HepG2 (cell line): ENCODE results near the gene MT1F. TPM values are rescaled to one million over a fixed set of nuclear protein-coding genes. Genes with fewer than 3 reads are reported as not detected.

ENCODE experiments used
- BCL3 ChIP-seq: sonication (generic); formaldehyde crosslinking; IDR thresholded peaks from 2 replicates; pipeline ENCODE4 v1.5.1; 2020; ENCODE audit warnings: mild to moderate bottlenecking, missing genetic modification reagents, moderate library complexity
- CAMTA2 ChIP-seq: sonication (generic); formaldehyde crosslinking; IDR thresholded peaks from 2 replicates; pipeline ENCODE4 v1.4.0; 2020; ENCODE audit warnings: mild to moderate bottlenecking, missing genetic modification reagents, borderline replicate concordance
- CC2D1A ChIP-seq: sonication (generic); formaldehyde crosslinking; IDR thresholded peaks from 2 replicates; pipeline ENCODE4 v1.8.1; 2023; ENCODE audit warnings: mild to moderate bottlenecking, missing genetic modification reagents
- CTCF ChIP-seq: sonication (generic); formaldehyde crosslinking; IDR thresholded peaks from 2 replicates; pipeline ENCODE4 v1.5.0; 2020; ENCODE audit warnings: mild to moderate bottlenecking, missing genetic modification reagents, moderate library complexity
- KDM2A ChIP-seq: sonication (generic); formaldehyde crosslinking; IDR thresholded peaks from 2 replicates; pipeline ENCODE4 v1.4.0; 2020; ENCODE audit warnings: low read depth, missing genetic modification reagents, borderline replicate concordance
- PAXIP1 ChIP-seq: sonication (generic); formaldehyde crosslinking; conservative IDR thresholded peaks from 2 replicates; pipeline ENCODE4 v1.4.0; 2020; ENCODE audit warnings: mild to moderate bottlenecking, missing genetic modification reagents, moderate library complexity
- PITX1 ChIP-seq: sonication (generic); formaldehyde crosslinking; IDR thresholded peaks from 2 replicates; pipeline ENCODE4 v1.5.1; 2020; ENCODE audit warnings: mild to moderate bottlenecking, missing genetic modification reagents
- PRMT3 ChIP-seq: sonication (generic); formaldehyde crosslinking; IDR thresholded peaks from 2 replicates; pipeline ENCODE4 v1.8.1; 2022; ENCODE audit warnings: low read depth, mild to moderate bottlenecking, moderate library complexity, missing genetic modification reagents, borderline replicate concordance
- SALL1 ChIP-seq: sonication (generic); formaldehyde crosslinking; IDR thresholded peaks from 2 replicates; pipeline ENCODE4 v1.8.0; 2022; ENCODE audit warnings: mild to moderate bottlenecking, missing genetic modification reagents
- SOX5 ChIP-seq: IDR thresholded peaks from 2 replicates; pipeline ENCODE4 v1.6.1; 2016; ENCODE audit warnings: borderline replicate concordance
- ZNF280B ChIP-seq: sonication (generic); formaldehyde crosslinking; IDR thresholded peaks from 2 replicates; pipeline ENCODE4 v1.5.0; 2020; ENCODE audit warnings: missing genetic modification reagents, mild to moderate bottlenecking, borderline replicate concordance
- ZNF510 ChIP-seq: sonication (generic); formaldehyde crosslinking; IDR thresholded peaks from 2 replicates; pipeline ENCODE4 v1.4.0; 2020; ENCODE audit warnings: low read depth, mild to moderate bottlenecking, missing genetic modification reagents
- ZNF547 ChIP-seq: sonication (generic); formaldehyde crosslinking; IDR thresholded peaks from 2 replicates; pipeline ENCODE4 v1.5.1; 2020; ENCODE audit warnings: mild to moderate bottlenecking, missing genetic modification reagents
- polyA plus RNA-seq, 8 experiments: library from polyadenylated mRNA; depleted of rRNA in 3 of 8; stranded (reverse) in 7 of 8; unstranded in 1 of 8; fragments of >200 nt; fragmentation: Illumina TruSeq in 4 of 8; extraction: Trizol in 4 of 8; gene quantifications; 2 replicates each; pipeline versions ENCODE4 v1.2.1 to v1.2.3, GENCODE V29; 2011 to 2016; ENCODE audit warnings: low read depth in 4 of 8, missing spikeins in 1 of 8, mixed read lengths in 1 of 8; ENCODE audit not compliant: insufficient read depth in 1 of 8
- total RNA-seq, 5 experiments: library from RNA; depleted of rRNA; stranded (reverse); fragments of >200 nt; fragmentation: Illumina TruSeq; extraction: Trizol; gene quantifications; 2 replicates each; pipeline ENCODE4 v1.2.3, GENCODE V29; 2016; ENCODE audit warnings: low read depth in 1 of 5

The MT1F gene
- total and polyA plus RNA-seq, 2 of the 13 experiments (the other 11 are each of a cell fraction or from before 2014, with no cell fraction given), result 1.9 to 169 TPM

GRCh38 chr16:56647641-56648431, 9.9 kb upstream of the MT1F start (continued):
- TF ChIP-seq CTCF (CRISPR knock-in tag), result peak; percentile 71
- 0 out of 2 replicates have a peak, but pooled peaks have one; percentile 30 for TF ChIP-seq BCL3 (CRISPR knock-in tag)
- no peak for TF ChIP-seq PAXIP1 (CRISPR knock-in tag)
- peak; percentile 74 for TF ChIP-seq PITX1
- no peak for TF ChIP-seq SOX5
- TF ChIP-seq PRMT3, result no peak
- 0 out of 2 replicates have a peak, but pooled peaks have one; percentile 57 for TF ChIP-seq CC2D1A (CRISPR knock-in tag)
- peak; percentile 48; the same call in 1 of the 2 replicates for TF ChIP-seq KDM2A (CRISPR knock-in tag)
- no peak for TF ChIP-seq CAMTA2 (CRISPR knock-in tag)
- TF ChIP-seq SALL1, result peak; percentile 43; the same call in 1 of the 2 replicates
- TF ChIP-seq ZNF510, result 0 out of 2 replicates have a peak, but pooled peaks have one; percentile 69
- peak; percentile 48; the same call in 1 of the 2 replicates for TF ChIP-seq ZNF547 (CRISPR knock-in tag)
- TF ChIP-seq ZNF280B, result peak; percentile 54; the same call in 1 of the 2 replicates
